ENCODE results near the gene SFTPD.

SFTPD gene

DNA sequence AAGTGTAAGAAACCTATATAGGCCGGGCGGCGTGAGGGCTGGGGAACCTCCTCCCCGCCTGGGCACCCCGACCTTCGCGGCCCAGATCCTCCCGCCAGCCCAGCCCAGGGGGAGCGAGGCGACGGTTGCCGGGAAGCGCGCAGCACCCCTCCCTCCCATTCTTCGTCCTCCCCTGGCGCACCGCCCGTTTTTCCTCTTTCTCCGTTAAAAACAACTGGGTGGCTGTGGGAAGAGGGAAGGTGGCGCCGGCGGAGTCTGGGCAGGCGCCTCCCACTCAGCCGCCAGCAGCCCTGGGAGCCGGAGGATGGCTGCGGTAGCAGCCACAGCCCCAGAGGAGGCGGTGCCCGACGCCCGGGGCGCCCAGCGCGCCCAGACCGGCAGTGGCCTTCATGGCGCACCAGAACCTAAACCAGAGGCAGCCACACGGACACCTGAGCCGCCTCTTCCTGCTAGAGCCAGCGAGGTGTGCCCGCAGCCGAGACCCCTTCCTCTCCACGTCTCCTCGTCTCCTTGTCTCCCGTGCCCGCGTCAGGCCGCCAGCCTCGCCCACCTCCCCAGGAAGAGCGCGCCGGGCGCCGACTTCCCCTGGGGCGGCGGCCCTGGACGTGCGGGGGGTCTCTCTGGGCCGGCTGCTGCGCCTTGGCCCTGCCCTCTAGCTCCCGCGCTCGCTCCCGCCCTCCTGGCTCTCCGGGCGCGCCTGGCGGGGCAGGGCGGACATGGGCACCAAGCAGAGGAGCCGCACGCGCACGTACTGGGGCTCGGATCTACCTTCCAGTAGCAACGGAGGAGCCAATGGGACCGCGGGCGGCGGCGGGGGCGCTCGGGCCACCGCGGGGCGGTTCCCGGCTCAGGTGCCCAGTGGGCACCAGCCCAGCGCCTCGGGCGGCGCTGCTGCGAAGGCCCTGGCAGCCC lies 32.8 kb upstream of the SFTPD start:
- Histone ChIP-seq H3K27ac (ENCODE audit: low read depth, low read length) (no peak overlapping the region), H3K4me3 (ENCODE audit: low read depth, low read length) (peak overlapping the region; percentile 89), H3K79me2 (ENCODE audit: control insufficient read depth, insufficient read depth, low read length, unreplicated experiment) (no peaks in the 10 kb centered on the region), H3K27me3 (ENCODE audit: insufficient read depth, low read length) (peaks cover 38% of the 10 kb centered on the region), H2AFZ (ENCODE audit: low read length, unreplicated experiment) (peak overlapping the region; percentile 100), H3K4me1 (ENCODE audit: control insufficient read depth, insufficient read depth, low read length, unreplicated experiment) (peaks cover 6% of the 10 kb centered on the region), H3K36me3 (ENCODE audit: insufficient read depth, low read length) (no peaks in the 10 kb centered on the region)

GRCh38 chr10:79980711-79981110 lies 31.8 kb upstream of the SFTPD start:
- no peaks in the 10 kb centered on the region for H3K36me3 ChIP-seq (ENCODE audit: insufficient read depth, low read length)
- peaks cover 37% of the 10 kb centered on the region for H3K27me3 ChIP-seq (ENCODE audit: insufficient read depth, low read length)
- no peak overlapping the region; the same call in 1 of the 2 replicates for H3K4me3 ChIP-seq (ENCODE audit: low read depth, low read length)
- peaks cover 6% of the 10 kb centered on the region for H3K4me1 ChIP-seq (ENCODE audit: control insufficient read depth, insufficient read depth, low read length, unreplicated experiment)
- H2AFZ ChIP-seq (ENCODE audit: low read length, unreplicated experiment), result no peak overlapping the region
- H3K79me2 ChIP-seq (ENCODE audit: control insufficient read depth, insufficient read depth, low read length, unreplicated experiment), result no peaks in the 10 kb centered on the region
- no peak overlapping the region for H3K27ac ChIP-seq (ENCODE audit: low read depth, low read length)

DNA sequence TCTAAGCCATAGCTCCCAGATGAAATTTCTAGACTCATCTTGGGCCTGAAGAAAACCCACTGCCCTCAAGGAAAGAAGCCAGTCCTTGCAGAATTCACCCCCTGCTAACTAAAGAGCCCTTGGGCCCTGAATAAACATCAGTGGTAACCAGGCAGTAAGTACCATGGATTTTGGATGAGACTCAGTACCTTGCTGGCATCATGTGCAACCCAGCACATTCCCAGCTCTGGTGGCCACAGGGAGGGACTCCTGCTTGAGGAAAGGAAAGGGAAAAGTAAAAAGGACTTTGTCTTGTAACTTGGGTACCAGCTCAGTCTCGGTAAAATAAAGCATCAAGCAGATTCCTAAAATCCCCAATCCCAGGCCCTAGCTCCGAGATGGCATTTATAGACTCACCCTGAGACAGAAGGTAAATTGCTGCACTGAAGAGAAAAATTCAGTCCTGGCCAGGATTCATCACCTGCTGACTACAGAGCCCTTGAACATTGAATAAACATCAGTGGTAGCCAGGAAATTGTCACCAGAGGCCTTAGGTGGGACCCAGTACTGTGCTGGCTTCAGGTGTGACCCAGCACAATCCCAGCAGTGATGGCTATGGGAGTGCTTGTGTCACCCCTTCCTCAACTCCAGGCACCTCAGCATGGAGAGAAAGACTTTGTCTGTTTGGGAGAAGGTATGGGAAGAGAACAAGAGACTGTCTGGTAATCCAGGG lies 31.2 kb upstream of the SFTPD start:
- H3K36me3 ChIP-seq (ENCODE audit: insufficient read depth, low read length), result no peaks in the 10 kb centered on the region
- no peak overlapping the region for H2AFZ ChIP-seq (ENCODE audit: low read length, unreplicated experiment)
- peaks cover 37% of the 10 kb centered on the region for H3K27me3 ChIP-seq (ENCODE audit: insufficient read depth, low read length)
- H3K4me1 ChIP-seq (ENCODE audit: control insufficient read depth, insufficient read depth, low read length, unreplicated experiment), result peaks cover 6% of the 10 kb centered on the region
- no peak overlapping the region for H3K4me3 ChIP-seq (ENCODE audit: low read depth, low read length)
- no peaks in the 10 kb centered on the region for H3K79me2 ChIP-seq (ENCODE audit: control insufficient read depth, insufficient read depth, low read length, unreplicated experiment)
- H3K27ac ChIP-seq (ENCODE audit: low read depth, low read length), result no peak overlapping the region

- Histone ChIP-seq H3K36me3 (ENCODE audit: insufficient read depth, low read length) (no peaks in the 10 kb centered on the region), H3K27me3 (ENCODE audit: insufficient read depth, low read length) (peaks cover 39% of the 10 kb centered on the region)
Observed at GRCh38 chr10:79979310-79979975, 30.5 kb upstream of the SFTPD start.

GRCh38 chr10:79976999-79977398 lies 28.1 kb upstream of the SFTPD start:
- Histone ChIP-seq H3K27ac (ENCODE audit: low read depth, low read length) (no peak overlapping the region), H2AFZ (ENCODE audit: low read length, unreplicated experiment) (no peak overlapping the region), H3K4me1 (ENCODE audit: control insufficient read depth, insufficient read depth, low read length, unreplicated experiment) (no peaks in the 10 kb centered on the region), H3K27me3 (ENCODE audit: insufficient read depth, low read length) (peaks cover 40% of the 10 kb centered on the region), H3K4me3 (ENCODE audit: low read depth, low read length) (no peak overlapping the region), H3K36me3 (ENCODE audit: insufficient read depth, low read length) (no peaks in the 10 kb centered on the region), H3K79me2 (ENCODE audit: control insufficient read depth, insufficient read depth, low read length, unreplicated experiment) (no peaks in the 10 kb centered on the region)

More at GRCh38 chr10:79979310-79979975, 30.5 kb upstream of the SFTPD start:
- no peak overlapping the region for H3K4me3 ChIP-seq (ENCODE audit: low read depth, low read length)
- no peak overlapping the region for H2AFZ ChIP-seq (ENCODE audit: low read length, unreplicated experiment)
- H3K4me1 ChIP-seq (ENCODE audit: control insufficient read depth, insufficient read depth, low read length, unreplicated experiment), result peaks cover 6% of the 10 kb centered on the region
- no peak overlapping the region for H3K27ac ChIP-seq (ENCODE audit: low read depth, low read length)
- no peaks in the 10 kb centered on the region for H3K79me2 ChIP-seq (ENCODE audit: control insufficient read depth, insufficient read depth, low read length, unreplicated experiment)

GRCh38 chr10:79970062-79970461 lies 21.2 kb upstream of the SFTPD start:
- H3K79me2 ChIP-seq (ENCODE audit: control insufficient read depth, insufficient read depth, low read length, unreplicated experiment), result no peaks in the 10 kb centered on the region
- H3K36me3 ChIP-seq (ENCODE audit: insufficient read depth, low read length), result no peaks in the 10 kb centered on the region
- H3K4me1 ChIP-seq (ENCODE audit: control insufficient read depth, insufficient read depth, low read length, unreplicated experiment), result no peaks in the 10 kb centered on the region
- H3K27me3 ChIP-seq (ENCODE audit: insufficient read depth, low read length), result peaks cover 39% of the 10 kb centered on the region
- no peak overlapping the region for H3K27ac ChIP-seq (ENCODE audit: low read depth, low read length)
- H3K4me3 ChIP-seq (ENCODE audit: low read depth, low read length), result no peak overlapping the region
- no peak overlapping the region for H2AFZ ChIP-seq (ENCODE audit: low read length, unreplicated experiment)

DNA sequence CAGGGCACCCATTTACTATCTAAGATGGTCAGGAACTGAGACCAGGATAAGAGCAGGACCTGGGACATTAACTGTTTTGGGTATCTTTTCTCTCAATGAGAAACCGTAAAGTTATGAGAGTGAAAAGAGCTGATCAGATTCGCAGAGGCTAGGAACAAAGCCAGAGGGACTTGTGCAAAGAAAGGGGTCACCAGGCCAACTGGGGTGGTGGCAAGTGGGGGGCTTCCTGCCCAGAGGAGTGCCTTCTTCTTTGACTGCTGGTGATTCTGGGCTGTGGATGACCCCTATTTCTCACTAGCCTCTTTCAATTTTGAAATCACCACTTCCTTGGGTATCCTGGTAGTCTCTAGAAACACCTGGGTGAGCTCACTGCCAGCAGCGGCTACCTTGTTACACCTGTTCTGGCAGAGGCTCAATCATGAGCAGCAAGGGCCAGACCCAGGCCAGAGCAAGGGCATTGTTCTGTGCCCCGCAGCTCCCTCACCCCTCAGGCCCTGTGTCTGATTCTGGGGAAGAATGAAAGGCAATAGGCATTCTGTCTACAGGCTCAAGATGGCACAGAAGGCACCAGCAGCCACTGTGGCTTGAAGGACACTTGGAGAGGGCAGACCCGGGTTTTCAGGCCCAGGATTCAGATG lies 999 bp downstream of the SFTPD start:
- H3K36me3 ChIP-seq (ENCODE audit: insufficient read depth, low read length), result no peaks in the 10 kb centered on the region
- no peaks in the 10 kb centered on the region for H3K4me1 ChIP-seq (ENCODE audit: control insufficient read depth, insufficient read depth, low read length, unreplicated experiment)
- no peak overlapping the region for H2AFZ ChIP-seq (ENCODE audit: low read length, unreplicated experiment)
- no peak overlapping the region for H3K4me3 ChIP-seq (ENCODE audit: low read depth, low read length)
- H3K27ac ChIP-seq (ENCODE audit: low read depth, low read length), result no peak overlapping the region
- H3K27me3 ChIP-seq (ENCODE audit: insufficient read depth, low read length), result peaks cover 77% of the 10 kb centered on the region
- H3K79me2 ChIP-seq (ENCODE audit: control insufficient read depth, insufficient read depth, low read length, unreplicated experiment), result no peaks in the 10 kb centered on the region

GRCh38 chr10:79947083-79947415 lies 1.9 kb downstream of the SFTPD start:
- H3K27me3 ChIP-seq (ENCODE audit: insufficient read depth, low read length), result peaks cover 69% of the 10 kb centered on the region
- H3K4me3 ChIP-seq (ENCODE audit: low read depth, low read length), result no peak overlapping the region
- no peak overlapping the region for H3K27ac ChIP-seq (ENCODE audit: low read depth, low read length)
- no peaks in the 10 kb centered on the region for H3K79me2 ChIP-seq (ENCODE audit: control insufficient read depth, insufficient read depth, low read length, unreplicated experiment)
- no peaks in the 10 kb centered on the region for H3K36me3 ChIP-seq (ENCODE audit: insufficient read depth, low read length)
- H2AFZ ChIP-seq (ENCODE audit: low read length, unreplicated experiment), result no peak overlapping the region
- no peaks in the 10 kb centered on the region for H3K4me1 ChIP-seq (ENCODE audit: control insufficient read depth, insufficient read depth, low read length, unreplicated experiment)

DNA sequence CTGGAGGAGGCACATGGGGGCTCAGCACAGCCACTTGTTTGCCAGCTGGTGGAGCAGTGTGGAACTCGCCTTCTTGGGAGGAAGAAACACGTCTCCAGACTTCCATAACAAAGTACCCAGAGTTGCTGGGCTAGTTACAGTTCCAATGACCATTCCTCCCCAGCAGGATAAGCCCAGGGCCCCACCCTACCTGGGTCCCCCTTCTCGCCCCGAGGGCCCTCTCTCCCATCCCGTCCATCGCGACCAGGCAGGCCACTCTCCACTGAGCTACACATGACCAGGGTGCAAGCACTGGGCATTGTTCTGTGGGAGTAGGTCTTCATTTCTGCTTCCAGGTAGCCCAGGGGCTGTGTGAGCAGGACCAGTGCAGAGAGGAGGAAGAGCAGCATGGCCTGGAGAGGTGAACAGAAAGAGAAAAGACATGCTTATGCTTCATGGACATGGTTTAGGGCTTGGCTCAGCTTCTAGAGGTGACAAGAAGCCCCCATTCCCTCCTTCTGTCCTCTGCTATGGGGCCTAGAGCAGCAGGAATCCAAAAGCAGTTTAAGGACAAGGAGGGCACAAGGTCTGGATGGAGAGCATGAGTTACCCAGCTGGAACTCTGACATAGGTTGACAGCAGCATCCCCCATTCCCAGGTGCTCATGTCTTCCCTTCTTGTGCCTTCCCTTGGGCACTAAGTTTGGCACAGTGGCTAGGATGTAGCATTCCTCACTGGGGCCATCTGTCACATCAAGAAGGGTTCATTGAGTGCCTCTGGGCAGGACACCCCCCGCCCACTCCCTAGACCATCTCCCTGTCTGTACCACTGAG lies 2.4 kb downstream of the SFTPD start:
- H3K4me3 ChIP-seq (ENCODE audit: low read depth, low read length), result no peak overlapping the region
- H3K36me3 ChIP-seq (ENCODE audit: insufficient read depth, low read length), result no peaks in the 10 kb centered on the region
- H2AFZ ChIP-seq (ENCODE audit: low read length, unreplicated experiment), result no peak overlapping the region
- no peaks in the 10 kb centered on the region for H3K79me2 ChIP-seq (ENCODE audit: control insufficient read depth, insufficient read depth, low read length, unreplicated experiment)
- H3K4me1 ChIP-seq (ENCODE audit: control insufficient read depth, insufficient read depth, low read length, unreplicated experiment), result no peaks in the 10 kb centered on the region
- peaks cover 66% of the 10 kb centered on the region for H3K27me3 ChIP-seq (ENCODE audit: insufficient read depth, low read length)
- H3K27ac ChIP-seq (ENCODE audit: low read depth, low read length), result no peak overlapping the region
